ENCODE data around the gene NONO.
"Not testable (repeated sequence)": the region's sequence is repeated elsewhere in the genome, so short reads cannot be mapped to it uniquely, and the experiment has no call there.

- TF ChIP-seq, protein P1, sequence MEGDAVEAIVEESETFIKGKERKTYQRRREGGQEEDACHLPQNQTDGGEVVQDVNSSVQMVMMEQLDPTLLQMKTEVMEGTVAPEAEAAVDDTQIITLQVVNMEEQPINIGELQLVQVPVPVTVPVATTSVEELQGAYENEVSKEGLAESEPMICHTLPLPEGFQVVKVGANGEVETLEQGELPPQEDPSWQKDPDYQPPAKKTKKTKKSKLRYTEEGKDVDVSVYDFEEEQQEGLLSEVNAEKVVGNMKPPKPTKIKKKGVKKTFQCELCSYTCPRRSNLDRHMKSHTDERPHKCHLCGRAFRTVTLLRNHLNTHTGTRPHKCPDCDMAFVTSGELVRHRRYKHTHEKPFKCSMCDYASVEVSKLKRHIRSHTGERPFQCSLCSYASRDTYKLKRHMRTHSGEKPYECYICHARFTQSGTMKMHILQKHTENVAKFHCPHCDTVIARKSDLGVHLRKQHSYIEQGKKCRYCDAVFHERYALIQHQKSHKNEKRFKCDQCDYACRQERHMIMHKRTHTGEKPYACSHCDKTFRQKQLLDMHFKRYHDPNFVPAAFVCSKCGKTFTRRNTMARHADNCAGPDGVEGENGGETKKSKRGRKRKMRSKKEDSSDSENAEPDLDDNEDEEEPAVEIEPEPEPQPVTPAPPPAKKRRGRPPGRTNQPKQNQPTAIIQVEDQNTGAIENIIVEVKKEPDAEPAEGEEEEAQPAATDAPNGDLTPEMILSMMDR (IDR thresholded peaks at IDR 0.05; ENCODE audit: low read depth, low read length): not testable (repeated sequence)
- TF ChIP-seq EZH2phosphoT487 (IDR thresholded peaks at IDR 0.05; ENCODE audit: low read depth): not testable (repeated sequence)
These were observed 41.0 kb downstream of the NONO start for GRCh38 chrX:71324452-71324851.

Measured in OCI-LY3 (cell line).